Inferior parietal cortex (tissue), 1 donor: Measurements from ENCODE around the gene ARHGAP20.
"Not testable (repeated sequence)": the region's sequence is repeated elsewhere in the genome, so short reads cannot be mapped to it uniquely, and the experiment has no call there.

Experiments used
- DNase-seq: peaks from one replicate; pipeline ENCODE4 v3.0.0-alpha.2; 2016; ENCODE audit errors: extremely low spot score

ARHGAP20 gene

DNA sequence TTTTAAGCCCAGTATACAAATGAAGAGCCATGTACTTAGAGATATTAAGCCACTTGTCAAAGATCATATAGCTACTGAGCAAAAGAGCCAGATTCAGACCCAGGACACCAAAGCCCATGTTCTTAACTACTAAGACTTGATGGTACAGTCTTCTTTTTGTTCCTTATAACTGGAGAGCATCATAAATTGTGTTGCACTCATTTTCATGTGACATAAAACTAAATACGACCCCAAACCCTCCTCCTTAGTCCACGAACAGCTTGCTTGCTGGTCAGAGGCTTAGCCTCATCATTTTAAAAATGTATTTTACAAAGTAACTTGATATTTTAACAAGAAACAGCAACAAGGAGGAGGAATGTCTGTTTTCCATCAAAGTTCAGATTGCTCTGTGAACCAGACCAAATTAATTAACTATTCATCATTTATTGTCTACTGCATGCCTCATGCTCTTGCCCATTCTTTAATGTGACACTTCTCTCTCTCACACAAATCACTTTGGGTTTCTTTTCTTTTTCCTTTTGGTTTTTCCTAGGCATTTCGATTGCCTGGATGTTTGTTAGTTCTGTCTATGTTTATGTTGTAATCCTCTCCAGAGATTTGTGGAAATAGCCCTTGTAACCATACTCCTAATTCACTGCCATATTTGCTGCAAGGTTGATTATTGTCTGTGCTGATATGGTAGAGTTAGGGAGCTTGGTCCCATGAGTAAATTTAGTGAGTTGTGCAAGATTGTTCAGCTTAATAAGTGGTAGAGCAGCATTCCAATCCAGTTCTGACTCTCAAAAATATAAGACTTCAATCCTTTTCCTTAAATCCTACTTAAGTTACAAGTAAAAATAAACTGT is 8.4 kb upstream of the ARHGAP20 start:
- no peak for DNase-seq

DNA sequence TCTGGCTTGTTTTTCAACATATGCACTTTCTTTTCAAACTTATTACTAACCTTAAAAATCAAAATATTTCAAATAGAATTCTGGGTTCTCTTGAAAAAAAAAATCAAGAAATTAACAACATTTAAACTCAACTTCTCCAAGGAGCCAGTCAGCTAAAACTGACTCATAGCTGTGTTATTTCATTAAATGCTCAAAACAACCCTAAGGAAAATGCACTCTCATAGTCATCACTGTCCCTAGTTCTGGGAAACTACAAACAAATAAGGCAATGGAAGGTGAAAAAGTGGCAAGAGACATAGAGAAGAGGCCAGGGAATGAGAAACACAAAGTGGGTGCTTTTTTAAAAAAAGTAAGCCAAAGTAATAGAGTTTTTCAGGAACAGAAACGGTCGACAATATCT is 4.1 kb upstream of the ARHGAP20 start:
- DNase-seq: no peak

DNA sequence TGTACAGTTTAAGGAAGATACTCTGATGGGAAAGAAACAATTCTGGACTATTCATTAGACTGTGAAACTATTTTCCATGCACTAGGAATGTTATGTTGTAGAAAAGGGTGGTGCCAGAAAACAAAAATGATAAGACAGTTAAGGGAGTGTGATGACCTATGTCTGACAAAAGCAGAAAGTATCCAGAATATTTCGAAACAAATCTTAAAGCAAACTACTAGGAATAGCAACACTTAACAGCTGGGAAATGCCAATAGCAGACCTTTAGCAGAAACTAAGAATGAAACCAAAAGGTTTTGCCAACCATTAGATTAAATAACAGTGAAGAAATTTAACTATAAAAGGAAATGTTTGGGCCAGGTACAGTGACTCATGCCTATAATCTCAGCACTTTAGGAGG is 3.3 kb upstream of the ARHGAP20 start:
- DNase-seq: no peak

DNA sequence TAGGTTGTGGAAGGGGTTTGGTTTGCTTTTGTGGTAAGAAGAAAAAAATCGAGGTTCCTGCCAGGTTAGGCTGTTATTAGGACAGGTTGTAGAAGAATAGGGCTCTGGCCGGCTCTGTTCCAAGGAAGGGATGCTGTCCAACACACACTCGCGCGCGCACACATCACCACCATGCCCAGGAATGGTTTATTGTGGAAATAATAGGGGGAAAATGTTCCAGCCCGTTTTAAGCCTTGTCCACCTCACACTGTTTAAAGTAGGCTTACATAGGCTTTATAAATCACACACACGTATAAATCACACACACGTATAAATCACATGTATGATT is 1.2 kb upstream of the ARHGAP20 start:
- no peak for DNase-seq

DNA sequence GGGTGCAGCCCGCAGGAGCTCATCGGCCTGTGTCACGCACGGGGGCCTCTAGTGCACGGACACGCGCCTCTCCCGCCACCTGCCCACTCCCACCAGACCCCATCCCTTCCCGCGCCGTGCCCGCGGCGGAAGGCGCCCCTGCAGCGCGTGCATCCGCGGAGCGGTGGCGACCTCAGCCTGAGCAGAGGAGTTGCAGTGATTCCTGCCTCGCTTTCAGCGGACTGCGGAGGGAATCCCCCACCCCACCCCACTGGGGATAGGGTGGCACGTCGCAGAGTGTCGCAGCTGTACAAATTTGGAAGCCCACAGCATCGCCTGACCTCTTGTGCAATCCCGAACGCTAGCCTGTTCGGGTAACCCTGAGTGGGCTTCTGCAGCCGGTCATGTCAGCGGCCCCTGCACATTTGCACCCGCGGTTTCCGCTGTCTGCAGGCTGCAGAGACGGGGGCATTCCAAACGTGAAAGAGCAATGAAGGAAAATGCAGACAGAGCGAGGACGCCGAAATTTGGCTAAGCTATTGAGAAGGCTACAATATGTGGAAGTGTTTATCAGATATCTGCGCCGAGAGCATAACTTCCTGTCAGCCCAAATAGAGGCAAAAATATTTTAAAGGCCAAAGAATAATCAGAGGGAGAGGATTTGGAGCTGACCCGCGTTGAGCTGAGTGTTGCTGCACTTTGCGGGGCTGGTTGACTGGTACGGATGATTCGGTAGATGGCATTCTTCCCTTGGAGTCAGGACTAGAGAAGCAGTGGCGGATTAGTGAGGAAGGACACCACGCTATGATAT is 617 bp upstream of the ARHGAP20 start:
- peak; percentile 65 for DNase-seq

DNA sequence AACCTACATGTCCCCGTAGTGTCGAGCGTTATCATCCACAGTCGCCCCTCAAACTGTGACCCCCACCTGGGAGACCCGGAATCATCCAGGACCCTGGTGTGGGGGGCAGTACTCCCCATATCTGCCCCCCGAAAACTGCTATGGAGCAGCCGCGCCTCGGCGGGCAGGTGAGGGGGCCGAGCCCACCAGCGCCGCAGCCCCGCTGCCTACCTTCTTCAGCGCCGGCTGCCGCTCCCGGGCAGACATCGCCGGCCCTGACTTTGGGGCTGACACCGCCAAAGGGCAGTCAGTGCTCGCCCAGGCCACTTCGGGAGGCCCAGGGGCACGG is 825 bp downstream of the ARHGAP20 start:
- DNase-seq: no peak

DNA sequence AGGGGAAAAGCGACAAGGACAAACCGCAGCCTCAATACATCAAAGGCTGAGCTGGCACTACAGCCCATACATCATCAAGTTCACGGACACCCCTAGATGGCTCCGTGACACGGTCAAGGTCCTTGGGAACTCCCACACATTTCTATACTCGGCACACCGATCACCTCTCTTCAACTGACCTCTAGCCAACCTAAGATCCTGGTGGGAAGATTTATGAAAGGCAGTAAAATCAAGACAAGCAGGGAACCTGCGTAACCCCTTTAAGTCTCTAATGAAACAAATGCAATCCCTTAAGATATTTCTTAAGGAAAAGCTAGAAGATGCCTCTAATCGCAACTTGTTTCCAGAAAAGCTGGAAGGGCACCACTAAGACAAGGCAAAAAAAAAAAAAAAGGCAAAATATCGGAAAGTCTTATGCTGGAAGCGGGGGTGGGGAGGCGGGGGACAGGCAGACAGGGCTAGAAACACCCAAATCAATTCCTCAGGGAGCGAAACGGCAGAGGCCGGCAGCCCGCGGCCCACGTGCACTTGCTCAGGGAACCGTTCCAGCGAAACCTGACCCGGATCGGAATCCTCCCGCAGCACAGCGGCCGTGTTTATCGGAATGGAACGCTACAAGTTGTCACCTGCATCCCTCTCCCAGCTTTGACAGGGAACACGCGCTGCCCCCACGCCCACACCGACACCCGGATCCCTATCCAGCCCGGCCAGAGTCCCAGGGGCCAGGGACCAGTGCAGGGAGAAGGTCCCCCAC is 1.4 kb downstream of the ARHGAP20 start:
- DNase-seq: peak; percentile 28

DNA sequence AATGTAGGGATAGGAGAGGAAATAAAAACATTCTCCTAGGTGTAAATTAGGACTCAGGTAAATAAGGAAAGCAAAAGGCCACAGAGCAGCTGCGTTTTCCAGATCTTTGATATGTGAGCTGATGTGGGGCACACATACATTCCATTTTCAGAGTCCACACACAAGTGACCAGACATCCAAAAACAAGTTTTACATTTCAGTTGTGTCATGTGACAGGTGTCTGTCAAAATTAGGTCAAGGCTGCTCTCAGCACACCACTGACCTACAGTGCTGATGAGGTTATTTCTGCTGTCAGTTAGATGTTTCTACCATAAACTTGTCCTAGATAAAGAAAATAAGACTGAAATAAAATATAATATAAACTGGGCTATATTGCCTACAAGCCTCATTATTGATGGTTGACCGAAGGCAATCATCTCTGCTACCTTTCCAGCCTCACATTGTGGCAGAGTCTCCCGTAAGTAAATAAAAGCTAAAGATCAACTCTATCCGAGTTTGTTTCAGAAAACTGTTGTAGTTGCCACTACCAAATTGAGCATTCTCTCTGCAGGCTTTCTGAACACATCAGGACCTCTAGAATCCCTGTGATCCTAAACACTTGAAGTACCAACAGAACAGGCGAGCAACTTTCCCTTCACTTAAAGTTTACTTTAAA is 7.9 kb downstream of the ARHGAP20 start:
- DNase-seq: no peak

DNA sequence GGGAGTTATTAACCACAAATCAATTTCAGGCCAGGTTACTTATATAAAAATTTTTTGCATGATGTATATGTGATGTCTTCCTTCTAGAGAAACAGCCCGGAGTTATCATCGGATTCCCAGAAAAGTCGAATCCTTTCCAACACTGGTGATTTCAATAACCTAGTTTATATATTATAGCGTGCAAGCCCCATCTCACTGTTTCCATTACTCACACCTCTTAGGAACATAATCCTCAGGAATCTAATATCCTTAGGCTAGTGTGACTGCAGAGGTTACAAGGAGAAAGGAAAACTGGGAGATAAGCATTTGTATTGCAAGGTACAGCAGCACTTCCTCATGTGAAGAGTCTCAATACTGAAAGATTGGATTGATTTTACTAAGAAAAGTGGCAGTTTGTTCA is 20.3 kb downstream of the ARHGAP20 start:
- DNase-seq: no peak

DNA sequence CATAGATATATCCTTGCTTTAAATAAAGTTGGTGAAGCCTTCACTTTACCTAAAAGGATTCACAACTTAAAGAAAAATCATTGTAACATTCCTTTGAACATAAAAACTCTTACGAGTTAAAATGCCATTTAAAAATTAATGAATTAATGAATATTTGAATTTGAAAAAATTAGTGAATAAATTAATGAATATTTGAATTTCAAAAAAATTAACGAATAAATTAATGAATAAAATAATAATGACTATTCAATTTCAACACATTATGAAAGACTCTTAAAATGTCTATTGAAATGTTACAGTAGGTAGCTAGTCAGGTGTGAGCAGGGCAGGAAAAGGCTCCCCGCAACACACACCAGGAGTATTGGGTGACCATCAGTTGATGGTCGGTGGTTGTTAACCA is 22.9 kb downstream of the ARHGAP20 start:
- DNase-seq: no peak

DNA sequence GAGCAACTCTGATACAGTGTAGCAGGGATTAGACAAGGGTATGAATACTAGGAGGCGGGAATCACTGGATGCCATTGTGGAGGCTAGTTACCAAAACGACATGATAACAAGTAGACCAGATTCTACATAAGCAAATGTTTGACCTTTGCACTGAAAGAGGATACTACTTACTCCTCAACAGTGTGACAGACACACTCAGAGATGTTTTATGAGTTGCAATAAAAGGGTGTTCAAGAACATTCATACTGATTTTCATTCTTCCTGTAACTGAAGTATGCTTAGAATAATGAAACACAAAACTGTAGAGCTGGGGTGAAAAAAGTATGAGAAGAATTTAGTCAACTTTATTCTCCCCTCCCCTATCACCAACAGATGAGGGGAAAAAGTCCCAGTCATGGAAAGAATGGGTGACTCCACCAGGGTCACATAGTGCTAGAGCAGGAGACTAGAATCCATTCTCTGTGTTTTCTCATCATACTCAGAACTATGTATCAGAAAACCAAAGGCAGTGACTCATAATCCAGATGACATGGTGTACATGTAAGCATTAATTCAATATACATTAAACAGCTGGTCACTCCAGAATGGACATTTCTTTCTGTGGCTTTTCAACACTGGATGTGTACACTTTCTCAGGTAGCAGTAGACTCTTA is 32.8 kb downstream of the ARHGAP20 start:
- no peak for DNase-seq

DNA sequence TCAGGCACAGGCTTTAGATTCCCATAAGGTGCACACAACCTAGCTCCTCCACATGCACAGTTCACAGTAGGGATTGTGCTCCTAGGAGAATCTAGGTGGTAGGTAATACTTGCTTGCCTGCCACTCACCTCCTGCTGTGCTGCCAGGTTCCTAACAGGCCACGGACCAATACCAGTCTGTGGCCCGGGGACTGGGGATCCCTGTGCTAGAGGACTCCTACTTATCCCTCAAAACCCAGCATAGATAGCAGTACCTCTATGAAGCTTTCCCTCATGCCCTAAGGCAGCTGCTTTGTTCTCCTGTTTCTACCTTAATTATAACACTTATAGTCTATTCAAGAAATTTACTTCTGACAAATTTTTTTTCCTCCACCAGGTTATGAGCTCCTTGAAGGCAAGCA is 36.7 kb downstream of the ARHGAP20 start:
- DNase-seq: no peak

DNA sequence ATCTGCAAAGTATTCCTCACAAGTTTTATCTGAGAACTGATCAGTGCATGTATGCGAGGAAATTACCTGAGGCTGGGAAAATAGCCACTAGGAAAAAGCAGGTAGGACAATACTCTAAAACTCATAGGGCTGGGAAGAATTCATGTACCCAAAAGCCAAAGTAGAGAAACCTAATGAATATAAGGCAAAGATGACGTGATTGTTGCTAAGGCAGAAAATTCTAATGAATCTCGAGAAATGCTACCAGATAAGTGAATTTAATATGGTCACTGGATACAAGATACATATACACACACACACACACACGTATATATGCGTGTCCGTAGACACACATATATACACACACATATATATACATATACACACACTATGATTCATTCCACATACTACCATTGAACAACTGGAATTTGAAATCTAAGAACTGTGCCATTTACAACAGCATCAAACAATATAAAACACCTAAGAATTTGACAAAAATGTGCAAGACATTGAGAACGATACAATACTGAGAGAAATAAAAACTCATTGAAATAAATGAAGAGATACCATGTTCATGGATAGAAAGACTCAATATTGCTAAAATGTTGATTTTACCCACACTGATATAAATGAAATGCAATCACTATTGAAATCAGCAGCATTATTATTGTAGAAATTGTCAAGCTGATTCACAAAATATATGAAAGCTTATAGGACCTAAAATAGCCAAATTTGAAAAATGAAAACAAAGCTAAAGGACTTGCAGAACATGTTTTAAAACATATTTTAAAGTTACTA is 46.4 kb downstream of the ARHGAP20 start:
- no peak for DNase-seq

DNA sequence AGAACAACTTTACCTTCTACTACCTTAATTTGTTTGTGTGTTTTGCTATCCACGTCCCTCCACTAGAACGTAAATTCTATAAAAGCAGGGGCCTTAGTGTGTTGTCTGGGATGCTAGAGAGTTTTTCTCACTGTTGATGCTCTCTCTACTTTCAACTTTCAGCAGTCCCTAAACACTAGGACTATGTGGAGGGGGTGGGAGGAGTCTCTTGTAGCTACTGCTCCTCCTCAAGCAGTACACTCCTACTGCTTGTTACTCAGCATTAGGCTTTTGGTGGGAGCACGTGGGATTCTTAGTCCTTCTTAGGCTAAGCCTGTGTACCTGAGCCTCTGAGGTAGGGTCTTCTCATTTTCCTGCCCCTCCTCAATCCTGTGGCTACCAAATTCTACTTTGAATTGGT is 56.3 kb downstream of the ARHGAP20 start:
- no peak for DNase-seq

DNA sequence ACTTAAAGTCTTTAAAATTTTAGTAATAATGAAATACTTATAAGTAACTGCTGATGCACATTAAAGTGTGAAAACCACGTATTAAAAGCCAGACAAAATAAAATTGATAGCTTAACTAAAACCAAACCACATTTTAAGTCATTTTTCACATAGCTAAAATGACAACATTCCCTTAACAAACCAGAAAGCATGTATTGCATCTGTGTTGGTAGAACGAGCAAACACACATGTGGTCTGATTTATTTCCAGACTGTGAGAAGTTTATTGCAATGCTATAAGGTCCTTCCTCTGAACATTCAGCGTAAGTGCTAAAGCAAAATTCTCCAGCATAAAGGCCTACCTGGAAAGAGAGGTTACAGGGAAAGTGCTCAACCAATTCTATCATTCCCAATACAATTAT is 57.8 kb downstream of the ARHGAP20 start:
- no peak for DNase-seq

DNA sequence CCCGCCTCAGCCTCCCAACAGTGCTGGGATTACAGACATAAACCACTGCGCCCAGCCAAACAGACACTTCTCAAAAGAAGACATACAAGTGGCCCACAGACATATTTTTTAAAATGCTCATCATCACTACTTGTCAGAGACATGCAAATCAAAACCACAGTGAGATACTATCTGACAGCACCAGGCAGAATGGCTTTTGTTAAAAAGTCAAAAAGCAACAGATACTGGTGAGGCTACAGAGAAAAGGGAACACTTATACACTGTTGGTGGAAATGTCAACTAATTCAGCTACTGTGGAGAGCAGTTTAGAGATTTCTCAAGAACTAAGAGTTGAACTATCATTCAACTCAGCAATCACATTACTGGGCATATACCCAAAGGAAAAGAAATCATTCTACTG is 67.0 kb downstream of the ARHGAP20 start:
- no peak for DNase-seq

DNA sequence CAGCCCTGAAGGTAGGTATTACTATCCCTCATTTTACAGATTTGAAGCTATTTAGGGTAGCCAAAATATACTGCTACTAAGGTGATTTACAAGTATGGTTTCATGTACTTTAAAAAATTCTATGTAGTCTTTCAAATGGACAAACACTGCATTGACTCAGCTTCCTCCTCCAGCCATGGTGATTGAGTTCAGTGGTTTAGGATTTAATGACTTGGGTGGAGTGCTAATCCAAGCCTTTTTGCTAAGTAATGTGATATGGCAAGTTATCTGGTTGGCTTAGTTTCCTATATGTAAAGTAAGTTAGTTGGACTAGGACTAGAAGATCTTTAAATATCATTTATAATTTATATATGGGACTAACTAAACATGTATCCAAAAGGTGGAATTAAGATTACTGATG is 77.9 kb downstream of the ARHGAP20 start:
- DNase-seq: no peak

DNA sequence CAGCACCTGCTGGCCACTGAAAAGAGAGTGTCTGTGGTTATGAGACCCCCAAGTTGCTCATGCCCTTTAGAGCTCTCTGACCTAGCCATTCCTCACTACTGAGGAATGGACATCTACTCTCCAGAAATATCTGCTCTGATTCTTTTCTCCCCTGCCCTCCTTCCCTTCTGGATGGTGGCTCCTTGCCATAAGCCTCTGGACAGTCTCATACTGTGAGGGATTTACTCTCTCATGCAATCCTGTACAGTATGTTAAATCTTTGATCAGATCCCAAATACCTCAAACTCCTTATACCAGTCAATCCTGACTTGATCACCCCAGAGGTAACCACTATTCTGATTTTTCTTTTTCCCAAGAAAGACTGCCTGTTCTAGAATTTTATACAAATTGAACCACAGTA is 80.7 kb downstream of the ARHGAP20 start:
- DNase-seq: no peak

DNA sequence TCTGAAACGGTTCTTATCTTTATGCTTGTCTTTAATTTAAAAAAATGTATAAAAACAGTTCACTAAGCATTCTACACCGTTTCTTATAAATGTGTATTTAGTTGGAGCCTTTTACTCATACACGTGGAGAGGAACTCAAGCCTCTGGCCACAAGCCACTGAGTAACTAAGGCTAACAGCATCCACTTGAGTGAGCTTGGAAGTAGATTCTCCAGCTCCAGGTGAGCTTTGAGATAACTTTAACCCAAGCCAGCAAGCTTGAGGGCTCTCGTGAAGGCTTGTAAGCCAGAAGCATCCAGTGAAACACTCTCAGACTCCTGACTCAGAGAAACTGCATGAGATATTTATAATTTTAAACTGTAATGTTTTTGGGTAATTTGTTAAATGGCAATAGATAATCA is 82.6 kb downstream of the ARHGAP20 start:
- DNase-seq: no peak

DNA sequence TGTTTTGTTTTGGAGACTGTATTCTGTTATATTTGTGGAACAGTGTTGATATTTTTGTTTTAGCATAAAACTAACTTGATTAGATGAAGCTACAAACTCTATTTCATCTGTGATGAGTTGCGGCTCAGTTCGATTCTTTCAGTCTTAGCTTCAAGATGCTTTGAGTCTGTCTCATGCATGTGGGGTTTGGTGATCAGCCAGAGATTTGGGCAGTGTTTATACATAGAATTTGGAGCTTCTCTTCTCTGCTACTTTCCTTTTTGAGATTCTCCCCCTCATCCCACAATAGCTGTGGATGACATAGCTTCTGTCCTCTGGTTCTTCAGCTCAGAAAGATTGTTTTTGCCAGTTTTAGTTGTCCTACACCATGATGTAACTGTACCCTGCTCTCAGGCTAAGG is 90.4 kb downstream of the ARHGAP20 start:
- DNase-seq: no peak

DNA sequence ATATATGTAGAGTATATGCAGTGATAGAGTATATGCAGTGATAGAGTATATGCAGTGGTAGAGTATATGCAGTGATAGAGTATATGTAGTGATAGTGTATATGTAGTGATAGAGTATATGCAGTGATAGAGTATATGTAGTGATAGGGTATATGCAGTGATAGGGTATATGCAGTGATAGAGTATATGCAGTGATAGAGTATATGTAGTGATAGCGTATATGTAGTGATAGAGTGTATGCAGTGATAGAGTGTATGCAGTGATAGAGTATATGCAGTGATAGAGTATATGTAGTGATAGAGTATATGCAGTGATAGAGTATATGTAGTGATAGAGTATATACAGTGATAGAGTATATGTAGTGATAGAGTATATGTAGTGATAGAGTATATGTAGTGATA is 92.9 kb downstream of the ARHGAP20 start:
- DNase-seq: not testable (repeated sequence)
